IMR-90 (cell line): Measurements from ENCODE around the gene KIFBP.

Experiments used
- CHD1 ChIP-seq: IDR thresholded peaks from 2 replicates; pipeline ENCODE4 v1.6.1; 2012; ENCODE audit warnings: low read depth, low read length, improper control_type of control experiment
- CTCF ChIP-seq: conservative IDR thresholded peaks from 2 replicates; pipeline ENCODE4 v1.5.1; 2012; ENCODE audit warnings: mild to moderate bottlenecking, low read depth, low read length, improper control_type of control experiment
- MAFK ChIP-seq: IDR thresholded peaks from 2 replicates; pipeline ENCODE4 v1.6.1; 2012; ENCODE audit warnings: low read depth, low read length, improper control_type of control experiment
- MXI1 ChIP-seq: IDR thresholded peaks from 2 replicates; pipeline ENCODE4 v1.6.1; 2012; ENCODE audit warnings: low read depth, mild to moderate bottlenecking, low read length, moderate library complexity, borderline replicate concordance
- RAD21 ChIP-seq: IDR thresholded peaks from 2 replicates; pipeline ENCODE4 v1.6.1; 2012; ENCODE audit warnings: low read length, improper control_type of control experiment
- RCOR1 ChIP-seq: IDR thresholded peaks from 2 replicates; pipeline ENCODE4 v1.6.1; 2012; ENCODE audit warnings: mild to moderate bottlenecking, low read length, improper control_type of control experiment; ENCODE audit not compliant: insufficient replicate concordance
- RFX5 ChIP-seq: IDR thresholded peaks from 2 replicates; pipeline ENCODE4 v1.8.0; 2012; ENCODE audit warnings: low read depth, mild to moderate bottlenecking, low read length, moderate library complexity
- USF2 ChIP-seq: fragments of 150-350 bp; IDR thresholded peaks from 2 replicates; pipeline ENCODE4 v1.6.1; 2017; ENCODE audit warnings: mild to moderate bottlenecking, antibody characterized with exemption, low read length, low read depth

GRCh38 chr10:69048103-69048502 lies 59.5 kb downstream of the KIFBP start:
- TF ChIP-seq RCOR1 (no peak), RAD21 (no peak), MXI1 (no peak), CTCF (no peak), USF2 (no peak), CHD1 (no peak), RFX5 (no peak), MAFK (no peak)
